Measurements from ENCODE around the gene IQSEC2.

DNA sequence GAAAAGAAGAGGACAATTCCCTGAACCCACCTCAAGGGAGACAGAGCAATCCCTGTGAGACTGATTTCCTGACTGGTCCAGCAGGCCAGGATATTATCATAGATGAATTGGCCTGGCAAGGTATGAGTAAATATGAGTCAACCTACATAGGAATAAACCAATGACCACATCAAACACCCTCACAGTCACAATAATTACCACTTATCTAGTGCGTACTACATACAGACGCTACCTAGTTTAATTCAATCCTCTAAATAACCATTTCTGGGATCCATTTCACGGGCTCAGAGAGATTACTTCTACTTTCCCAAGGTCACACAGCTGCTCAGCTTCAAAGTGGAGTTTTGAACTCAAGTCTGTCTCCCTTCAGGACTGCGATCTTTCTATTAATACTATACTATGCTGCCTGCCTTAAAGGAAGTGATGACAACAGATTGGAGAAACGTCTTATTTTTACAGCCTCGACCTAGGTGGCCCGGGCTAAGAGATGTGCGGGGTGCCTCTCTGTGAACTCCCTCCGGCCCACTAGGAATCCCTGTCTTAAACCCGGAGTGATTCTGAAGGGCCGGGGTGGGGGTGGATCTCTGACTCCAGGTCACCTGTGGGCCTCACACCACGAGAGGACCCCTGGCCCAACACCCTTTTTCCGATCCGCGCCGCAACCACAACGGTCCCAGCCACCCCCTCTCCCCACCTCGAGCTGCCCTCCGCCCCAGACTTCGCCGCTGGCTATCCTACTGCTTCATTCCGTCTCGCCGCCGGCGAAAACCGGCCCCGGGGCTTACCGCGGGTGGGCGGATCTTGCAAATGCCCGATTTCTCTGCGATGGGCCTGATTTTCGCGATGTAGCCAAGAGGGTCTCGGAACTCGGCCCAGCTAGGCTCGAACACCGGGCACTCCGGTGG, 57.2 kb downstream of the IQSEC2 start:
- no peak for TF ChIP-seq ZFP1 (CRISPR knock-in tag; IDR thresholded peaks at IDR 0.05)
- no peak for TF ChIP-seq MYC (IDR thresholded peaks at IDR 0.05; ENCODE audit: low read depth, low read length)
- TF ChIP-seq MYC (CRISPR knock-in tag; IDR thresholded peaks at IDR 0.05; ENCODE audit: borderline replicate concordance, low read depth) = no peak
- TF ChIP-seq, protein P1, sequence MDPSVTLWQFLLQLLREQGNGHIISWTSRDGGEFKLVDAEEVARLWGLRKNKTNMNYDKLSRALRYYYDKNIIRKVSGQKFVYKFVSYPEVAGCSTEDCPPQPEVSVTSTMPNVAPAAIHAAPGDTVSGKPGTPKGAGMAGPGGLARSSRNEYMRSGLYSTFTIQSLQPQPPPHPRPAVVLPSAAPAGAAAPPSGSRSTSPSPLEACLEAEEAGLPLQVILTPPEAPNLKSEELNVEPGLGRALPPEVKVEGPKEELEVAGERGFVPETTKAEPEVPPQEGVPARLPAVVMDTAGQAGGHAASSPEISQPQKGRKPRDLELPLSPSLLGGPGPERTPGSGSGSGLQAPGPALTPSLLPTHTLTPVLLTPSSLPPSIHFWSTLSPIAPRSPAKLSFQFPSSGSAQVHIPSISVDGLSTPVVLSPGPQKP (CRISPR knock-in tag; IDR thresholded peaks at IDR 0.05) = no peak
- TF ChIP-seq MXI1 (IDR thresholded peaks at IDR 0.05; ENCODE audit: low read depth, low read length) = no peak
- no peak for TF ChIP-seq ZBED1 (IDR thresholded peaks at IDR 0.05)
- TF ChIP-seq CCAR2 (IDR thresholded peaks at IDR 0.05; ENCODE audit: low read depth, low read length) = no peak
- TF ChIP-seq, protein P2, sequence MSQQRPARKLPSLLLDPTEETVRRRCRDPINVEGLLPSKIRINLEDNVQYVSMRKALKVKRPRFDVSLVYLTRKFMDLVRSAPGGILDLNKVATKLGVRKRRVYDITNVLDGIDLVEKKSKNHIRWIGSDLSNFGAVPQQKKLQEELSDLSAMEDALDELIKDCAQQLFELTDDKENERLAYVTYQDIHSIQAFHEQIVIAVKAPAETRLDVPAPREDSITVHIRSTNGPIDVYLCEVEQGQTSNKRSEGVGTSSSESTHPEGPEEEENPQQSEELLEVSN (IDR thresholded peaks at IDR 0.05; ENCODE audit: borderline replicate concordance in 1 of 2, extremely low read depth in 1 of 2, insufficient read depth in 1 of 2, insufficient read length in 1 of 2, low read depth in 1 of 2, low read length in 1 of 2, poor library complexity in 1 of 2, severe bottlenecking in 1 of 2) = no peak

Data from K562 (cell line).